ENCODE data around the gene KREMEN2.

Gene KREMEN2

GRCh38 chr16:2964475-2965336, 631 bp downstream of the KREMEN2 start:
- no peak for DNase-seq (ENCODE audit: low read depth, low spot score)

- DNase-seq (ENCODE audit: low read depth, low spot score), result no peak
These were observed 2.1 kb downstream of the KREMEN2 start for GRCh38 chr16:2966043-2966807.

GRCh38 chr16:2966808-2967191, 2.7 kb downstream of the KREMEN2 start:
- no peak for DNase-seq (ENCODE audit: low read depth, low spot score)

GRCh38 chr16:2967211-2967631, 3.1 kb downstream of the KREMEN2 start:
- DNase-seq (ENCODE audit: low read depth, low spot score), result no peak

- DNase-seq (ENCODE audit: low read depth, low spot score), result no peak
These were observed 3.7 kb downstream of the KREMEN2 start for GRCh38 chr16:2967721-2968161.

- DNase-seq (ENCODE audit: low read depth, low spot score), result no peak
These were observed 4.3 kb downstream of the KREMEN2 start for GRCh38 chr16:2968368-2968737.

- DNase-seq (ENCODE audit: low read depth, low spot score), result no peak
These were observed 4.9 kb downstream of the KREMEN2 start, which contains the start of gene PAQR4 for GRCh38 chr16:2968738-2969544. Gene PAQR4, plus strand, starts transcription at chr16:2969348. Its CDS starts 327 bp downstream, at chr16:2969675.

- no peak for DNase-seq (ENCODE audit: low read depth, low spot score)
These were observed 5.8 kb downstream of the KREMEN2 start for GRCh38 chr16:2969545-2970521.

- no peak for DNase-seq (ENCODE audit: low read depth, low spot score)
These were observed 6.5 kb downstream of the KREMEN2 start for GRCh38 chr16:2970563-2970962.

GRCh38 chr16:2971134-2971984, 7.3 kb downstream of the KREMEN2 start:
- DNase-seq (ENCODE audit: low read depth, low spot score), result no peak

GRCh38 chr16:2971985-2972784, 8.1 kb downstream of the KREMEN2 start:
- DNase-seq (ENCODE audit: low read depth, low spot score), result no peak

- DNase-seq (ENCODE audit: low read depth, low spot score), result no peak
These were observed 9.0 kb downstream of the KREMEN2 start for GRCh38 chr16:2973093-2973492.

GRCh38 chr16:2973605-2974318, 9.7 kb downstream of the KREMEN2 start:
- DNase-seq (ENCODE audit: low read depth, low spot score), result no peak

GRCh38 chr16:2974319-2975056, 10.4 kb downstream of the KREMEN2 start:
- no peak for DNase-seq (ENCODE audit: low read depth, low spot score)

- DNase-seq (ENCODE audit: low read depth, low spot score), result no peak
These were observed 11.2 kb downstream of the KREMEN2 start for GRCh38 chr16:2975161-2975795.

GRCh38 chr16:2976201-2976600, 12.1 kb downstream of the KREMEN2 start:
- DNase-seq (ENCODE audit: low read depth, low spot score), result no peak

- DNase-seq (ENCODE audit: low read depth, low spot score), result no peak
These were observed 12.6 kb downstream of the KREMEN2 start for GRCh38 chr16:2976673-2977072.

Measured in iPS DF 19.7 (cell line).